Stomach (tissue), 4 donors: ENCODE measurements around the gene LZIC.

Source experiments
- POLR2A ChIP-seq, 4 donors: fragments of 450-650 bp; IDR thresholded peaks; one replicate each; pipeline ENCODE4 v1.6.1; 2016; ENCODE audit warnings: antibody characterized with exemption in 4 of 4, control low read depth in 2 of 4, mild to moderate bottlenecking in 1 of 4, moderate library complexity in 1 of 4
- TF ChIP-seq, protein P1 (sequence below), 7 experiments: fragments of 450-650 bp in 4 of 7; fragments of 200-600 bp in 3 of 7; sonication (generic) in 3 of 7; IDR thresholded peaks; one replicate each; pipeline ENCODE4 v1.5.1; 2016 to 2019; ENCODE audit warnings: antibody characterized with exemption in 7 of 7, control low read depth in 2 of 7, mild to moderate bottlenecking in 1 of 7

DNA sequence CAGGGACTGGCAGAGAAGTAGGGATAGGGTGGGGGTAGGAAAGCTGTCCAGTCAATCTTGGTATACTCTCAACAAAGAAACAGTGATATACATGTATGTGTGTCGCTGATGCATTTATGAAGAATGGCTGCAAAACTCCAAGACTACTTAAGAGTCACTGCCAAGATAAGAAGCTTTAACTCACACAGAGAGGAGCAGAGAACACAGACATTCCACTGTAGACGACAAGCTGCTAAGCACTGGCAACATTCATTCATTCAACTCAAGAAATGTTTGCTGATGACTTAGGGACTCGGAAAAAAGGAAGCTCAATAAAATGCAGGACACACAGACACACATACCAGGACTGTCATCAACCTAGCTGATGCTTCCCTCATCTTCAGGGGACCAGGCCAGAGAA lies 38.6 kb downstream of the LZIC start:
- TF ChIP-seq, protein P1, sequence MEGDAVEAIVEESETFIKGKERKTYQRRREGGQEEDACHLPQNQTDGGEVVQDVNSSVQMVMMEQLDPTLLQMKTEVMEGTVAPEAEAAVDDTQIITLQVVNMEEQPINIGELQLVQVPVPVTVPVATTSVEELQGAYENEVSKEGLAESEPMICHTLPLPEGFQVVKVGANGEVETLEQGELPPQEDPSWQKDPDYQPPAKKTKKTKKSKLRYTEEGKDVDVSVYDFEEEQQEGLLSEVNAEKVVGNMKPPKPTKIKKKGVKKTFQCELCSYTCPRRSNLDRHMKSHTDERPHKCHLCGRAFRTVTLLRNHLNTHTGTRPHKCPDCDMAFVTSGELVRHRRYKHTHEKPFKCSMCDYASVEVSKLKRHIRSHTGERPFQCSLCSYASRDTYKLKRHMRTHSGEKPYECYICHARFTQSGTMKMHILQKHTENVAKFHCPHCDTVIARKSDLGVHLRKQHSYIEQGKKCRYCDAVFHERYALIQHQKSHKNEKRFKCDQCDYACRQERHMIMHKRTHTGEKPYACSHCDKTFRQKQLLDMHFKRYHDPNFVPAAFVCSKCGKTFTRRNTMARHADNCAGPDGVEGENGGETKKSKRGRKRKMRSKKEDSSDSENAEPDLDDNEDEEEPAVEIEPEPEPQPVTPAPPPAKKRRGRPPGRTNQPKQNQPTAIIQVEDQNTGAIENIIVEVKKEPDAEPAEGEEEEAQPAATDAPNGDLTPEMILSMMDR (IDR thresholded peaks at IDR 0.05): no peak
- TF ChIP-seq POLR2A (IDR thresholded peaks at IDR 0.05): no peak
